Kidney (tissue), 14 donors: ENCODE measurements around the gene PAIP2. TPM values are rescaled to one million over a fixed set of nuclear protein-coding genes. Genes with fewer than 3 reads are reported as not detected.

Experiments used
- DNase-seq, 5 donors: peaks; one replicate each; pipeline ENCODE4 v3.0.0-alpha.2; 2013 to 2020
- FAIRE-seq: peaks from 2 replicates; lab custom pipeline; 2012; peaks lifted over from hg19 to GRCh38; lab: Jason Lieb, UNC
- H3K27ac ChIP-seq, 2 donors: one replicate each; pipeline ENCODE4 v1.7.0; 2013; ENCODE audit warnings: low read depth in 2 of 2, low read length in 2 of 2, inconsistent platforms in 1 of 2
- H3K27me3 ChIP-seq: one replicate; pipeline ENCODE4 v1.7.1; 2013; ENCODE audit warnings: low read length, inconsistent platforms; ENCODE audit not compliant: control insufficient read depth, insufficient read depth
- H3K36me3 ChIP-seq, 3 donors: one replicate each; pipeline versions ENCODE4 v1.7.0 to v1.7.1; 2013; ENCODE audit warnings: low read length in 3 of 3, control low read depth in 1 of 3, inconsistent platforms in 1 of 3; ENCODE audit not compliant: insufficient read depth in 3 of 3, control insufficient read depth in 2 of 3
- H3K4me1 ChIP-seq, 3 donors: one replicate each; pipeline versions ENCODE4 v1.7.0 to v1.7.1; 2013; ENCODE audit warnings: low read length in 3 of 3, inconsistent platforms in 1 of 3, low read depth in 1 of 3; ENCODE audit not compliant: control insufficient read depth in 2 of 3, insufficient read depth in 2 of 3
- H3K4me3 ChIP-seq, 3 donors: one replicate each; pipeline versions ENCODE4 v1.7.0 to v1.8.1; 2013; ENCODE audit warnings: low read length in 3 of 3, control low read depth in 1 of 3, inconsistent platforms in 1 of 3
- H3K9ac ChIP-seq, 3 donors: one replicate each; pipeline versions ENCODE4 v1.7.0 to v1.7.1; 2013; ENCODE audit warnings: low read length in 3 of 3, control low read depth in 1 of 3, inconsistent platforms in 1 of 3
- H3K9me3 ChIP-seq, 3 donors: one replicate each; pipeline versions ENCODE4 v1.7.0 to v1.7.1; 2013; ENCODE audit warnings: low read length in 3 of 3, control low read depth in 1 of 3, inconsistent platforms in 1 of 3; ENCODE audit not compliant: control insufficient read depth in 2 of 3, insufficient read depth in 1 of 3
- CTCF ChIP-seq: IDR thresholded peaks from 3 replicates; pipeline ENCODE4 v1.5.1; 2012; ENCODE audit warnings: mild to moderate bottlenecking, moderate library complexity, borderline replicate concordance; ENCODE audit not compliant: insufficient read depth; ENCODE audit errors: extremely low read depth
- intact Hi-C: fragments of 100-400 bp; cut with DNase I; formaldehyde crosslinking; loops from one replicate; pipeline ENCODE4 v1.11.1; 2022
- polyA plus RNA-seq: library from polyadenylated mRNA; stranded (reverse); fragments of 350-450 nt; fragmentation: Illumina TruSeq; extraction: RNeasy Lipid Tissue Mini Kit (QIAGEN cat#74804); gene quantifications from one replicate; pipeline ENCODE4 v1.2.3, GENCODE V29; 2014; ENCODE audit warnings: low read depth, low replicate concordance; ENCODE audit not compliant: insufficient read depth
- total RNA-seq: library from RNA; stranded (reverse); fragmentation: NEBNext Ultra II Directional; extraction: Animal tissue kit (Norgen Biotek cat#: 25700); gene quantifications from one replicate; pipeline ENCODE4 v1.2.1, GENCODE V29; 2021
- donor health status: control.
- donor health status: control.
- donor health status: control.
- donor health status: control.
- donor health status: control.
- donor health status: DM: yes; HTN: yes; CAD: no.
- donor health status: Normal renal cell carcinoma (clear cell type).

The PAIP2 gene
- total and polyA plus RNA-seq, 2 donors from 2014 or later, result 68.0 to 121 TPM

GRCh38 chr5:139388198-139388821 is 46.7 kb downstream of the PAIP2 start:
- Histone ChIP-seq H3K4me1 (peaks cover 0 to 19% (median 16%) of the 10 kb centered on the region in 3 donors), H3K9ac (no peak overlapping the region), H3K4me3 (peak overlapping the region in 2 of 3 donors; percentile 22 to 29), H3K36me3 (no peaks in the 10 kb centered on the region), H3K27ac (peak overlapping the region in 1 of 2 donors; percentile 59), H3K9me3 (no peaks in the 10 kb centered on the region), H3K27me3 (no peaks in the 10 kb centered on the region)
- intact Hi-C loops, result no loop called here
- DNase-seq, result peak; percentile 33 to 89 (median 69)
- TF ChIP-seq CTCF, result no peak
- FAIRE-seq, result no peak

GRCh38 chr5:139389701-139390638 is 48.3 kb downstream of the PAIP2 start, which contains the start of gene MZB1:
Gene MZB1 (minus strand): TSS chr5:139389913. CDS start chr5:139389856, 57 bp downstream.
- Histone ChIP-seq H3K9ac (no peak within 1 kb of the TSS), H3K27me3 (peaks cover 4% of the 10 kb centered on the region), H3K36me3 (no peaks in the 10 kb centered on the region), H3K27ac (no peak within 1 kb of the TSS), H3K4me1 (peaks cover 0 to 13% (median 0%) of the 10 kb centered on the region in 3 donors), H3K4me3 (no peak within 1 kb of the TSS), H3K9me3 (no peaks in the 10 kb centered on the region)
- intact Hi-C loops, result no loop called here
- DNase-seq, result peak in 1 of 5 donors; percentile 46
- TF ChIP-seq CTCF, result no peak
- no peak for FAIRE-seq

GRCh38 chr5:139390639-139391569 is 49.2 kb downstream of the PAIP2 start:
- DNase-seq (peak in 1 of 5 donors; percentile 54), FAIRE-seq (no peak)
- Histone ChIP-seq H3K4me1 (peaks cover 0 to 18% (median 3%) of the 10 kb centered on the region in 3 donors), H3K27me3 (peaks cover 8% of the 10 kb centered on the region), H3K9me3 (no peaks in the 10 kb centered on the region), H3K4me3 (no peak overlapping the region), H3K36me3 (no peaks in the 10 kb centered on the region), H3K27ac (no peak overlapping the region), H3K9ac (no peak overlapping the region)
- no peak for TF ChIP-seq CTCF
- intact Hi-C loops, result no loop called here
